Activated CD4-positive, alpha-beta T cell treated with anti-CD3 and anti-CD28 coated beads, Interleukin-2, amount 10 ng/mL, durations not matched to agents 24 days and 14 days (primary cell): ENCODE measurements around the gene CFAP410. TPM values are rescaled to one million over a fixed set of nuclear protein-coding genes. Genes with fewer than 3 reads are reported as not detected.
A peak's percentile ranks its signal among the peaks of the same experiment; 100 is the strongest.

Experiments
- DNase-seq: peaks from one replicate; pipeline ENCODE4 v3.0.0; 2022
- H3K27ac Mint-ChIP-seq: one replicate; pipeline ENCODE4 v1.8.0; 2022; ENCODE audit warnings: mild to moderate bottlenecking, mixed read lengths
- H3K27me3 Mint-ChIP-seq: one replicate; pipeline ENCODE4 v1.8.0; 2022; ENCODE audit warnings: mixed read lengths
- H3K36me3 Mint-ChIP-seq: one replicate; pipeline ENCODE4 v1.8.0; 2022; ENCODE audit warnings: low read depth, mild to moderate bottlenecking, mixed read lengths
- H3K4me1 Mint-ChIP-seq: one replicate; pipeline ENCODE4 v1.8.0; 2021; ENCODE audit warnings: mixed read lengths
- H3K4me3 Mint-ChIP-seq: one replicate; pipeline ENCODE4 v1.8.0; 2022; ENCODE audit warnings: mild to moderate bottlenecking, moderate library complexity, mixed read lengths
- H3K9me3 Mint-ChIP-seq: one replicate; pipeline ENCODE4 v1.8.0; 2021; ENCODE audit warnings: mixed read lengths
- intact Hi-C: fragments of 100-400 bp; cut with micrococcal nuclease; formaldehyde crosslinking; loops from one replicate; pipeline ENCODE4 v1.15.1; 2023
- total RNA-seq: library from RNA; stranded (reverse); gene quantifications from 2 replicates; pipeline ENCODE4 v1.2.3, GENCODE V29; 2022

CFAP410 gene
- total RNA-seq, 1 donor from 2014 or later: 18.5 TPM

GRCh38 chr21:44375761-44376241, 36.6 kb upstream of the CFAP410 start:
- H3K4me3 Mint-ChIP-seq: no peak overlapping the region
- DNase-seq: no peak
- H3K9me3 Mint-ChIP-seq: peaks cover 8% of the 10 kb centered on the region
- intact Hi-C loops: no loop called here
- no peak overlapping the region for H3K27ac Mint-ChIP-seq
- peaks cover 25% of the 10 kb centered on the region for H3K4me1 Mint-ChIP-seq
- no peaks in the 10 kb centered on the region for H3K27me3 Mint-ChIP-seq
- H3K36me3 Mint-ChIP-seq: peaks cover 52% of the 10 kb centered on the region

GRCh38 chr21:44375281-44375651, 36.1 kb upstream of the CFAP410 start:
- intact Hi-C loops: no loop called here
- Mint-ChIP-seq H3K36me3 (peaks cover 50% of the 10 kb centered on the region), H3K27me3 (no peaks in the 10 kb centered on the region), H3K4me1 (peaks cover 25% of the 10 kb centered on the region), H3K27ac (peak overlapping the region; percentile 6), H3K9me3 (peaks cover 7% of the 10 kb centered on the region), H3K4me3 (peak overlapping the region; percentile 49)
- peak; percentile 79 for DNase-seq

- Mint-ChIP-seq H3K4me3 (peak overlapping the region; percentile 49), H3K27ac (peak overlapping the region; percentile 6), H3K36me3 (peaks cover 48% of the 10 kb centered on the region), H3K27me3 (no peaks in the 10 kb centered on the region), H3K4me1 (peaks cover 25% of the 10 kb centered on the region), H3K9me3 (peaks cover 7% of the 10 kb centered on the region)
- no peak for DNase-seq
- intact Hi-C loops: no loop called here
Measured at GRCh38 chr21:44374601-44375280, 35.6 kb upstream of the CFAP410 start.

GRCh38 chr21:44372616-44373015, 33.4 kb upstream of the CFAP410 start:
- H3K4me3 Mint-ChIP-seq: no peak overlapping the region
- no peak overlapping the region for H3K27ac Mint-ChIP-seq
- H3K27me3 Mint-ChIP-seq: no peaks in the 10 kb centered on the region
- H3K4me1 Mint-ChIP-seq: peaks cover 27% of the 10 kb centered on the region
- H3K9me3 Mint-ChIP-seq: peaks cover 7% of the 10 kb centered on the region
- intact Hi-C loops: no loop called here
- peaks cover 47% of the 10 kb centered on the region for H3K36me3 Mint-ChIP-seq
- no peak for DNase-seq

- no peak overlapping the region for H3K27ac Mint-ChIP-seq
- peaks cover 7% of the 10 kb centered on the region for H3K9me3 Mint-ChIP-seq
- intact Hi-C loops: no loop called here
- H3K4me3 Mint-ChIP-seq: no peak overlapping the region
- peaks cover 41% of the 10 kb centered on the region for H3K36me3 Mint-ChIP-seq
- DNase-seq: no peak
- peaks cover 27% of the 10 kb centered on the region for H3K4me1 Mint-ChIP-seq
- H3K27me3 Mint-ChIP-seq: no peaks in the 10 kb centered on the region
Measured at GRCh38 chr21:44371596-44371995, 32.4 kb upstream of the CFAP410 start.

GRCh38 chr21:44370786-44371410, 31.7 kb upstream of the CFAP410 start:
- no peak for DNase-seq
- peaks cover 39% of the 10 kb centered on the region for H3K36me3 Mint-ChIP-seq
- intact Hi-C loops: no loop called here
- H3K27ac Mint-ChIP-seq: no peak overlapping the region
- peaks cover 27% of the 10 kb centered on the region for H3K4me1 Mint-ChIP-seq
- no peaks in the 10 kb centered on the region for H3K27me3 Mint-ChIP-seq
- no peak overlapping the region for H3K4me3 Mint-ChIP-seq
- peaks cover 7% of the 10 kb centered on the region for H3K9me3 Mint-ChIP-seq

- no peaks in the 10 kb centered on the region for H3K27me3 Mint-ChIP-seq
- intact Hi-C loops: no loop called here
- DNase-seq: no peak
- peaks cover 32% of the 10 kb centered on the region for H3K36me3 Mint-ChIP-seq
- H3K9me3 Mint-ChIP-seq: peaks cover 6% of the 10 kb centered on the region
- H3K27ac Mint-ChIP-seq: no peak overlapping the region
- H3K4me1 Mint-ChIP-seq: peaks cover 20% of the 10 kb centered on the region
- no peak overlapping the region for H3K4me3 Mint-ChIP-seq
Measured at GRCh38 chr21:44370027-44370735, 31.0 kb upstream of the CFAP410 start.

GRCh38 chr21:44368711-44369446, 29.7 kb upstream of the CFAP410 start:
- H3K36me3 Mint-ChIP-seq: peaks cover 29% of the 10 kb centered on the region
- intact Hi-C loops: no loop called here
- no peaks in the 10 kb centered on the region for H3K27me3 Mint-ChIP-seq
- H3K4me3 Mint-ChIP-seq: no peak overlapping the region
- H3K27ac Mint-ChIP-seq: no peak overlapping the region
- H3K4me1 Mint-ChIP-seq: peaks cover 11% of the 10 kb centered on the region
- peaks cover 3% of the 10 kb centered on the region for H3K9me3 Mint-ChIP-seq
- no peak for DNase-seq

- Mint-ChIP-seq H3K27ac (no peak overlapping the region), H3K4me1 (peaks cover 3% of the 10 kb centered on the region), H3K36me3 (peaks cover 24% of the 10 kb centered on the region), H3K9me3 (peaks cover 12% of the 10 kb centered on the region), H3K27me3 (no peaks in the 10 kb centered on the region), H3K4me3 (no peak overlapping the region)
- intact Hi-C loops: no loop called here
- DNase-seq: no peak
Measured at GRCh38 chr21:44366586-44367211, 27.5 kb upstream of the CFAP410 start.

GRCh38 chr21:44365967-44366585, 26.9 kb upstream of the CFAP410 start:
- peaks cover 22% of the 10 kb centered on the region for H3K36me3 Mint-ChIP-seq
- no peak overlapping the region for H3K4me3 Mint-ChIP-seq
- no peak for DNase-seq
- intact Hi-C loops: no loop called here
- no peak overlapping the region for H3K27ac Mint-ChIP-seq
- peaks cover 2% of the 10 kb centered on the region for H3K4me1 Mint-ChIP-seq
- H3K27me3 Mint-ChIP-seq: no peaks in the 10 kb centered on the region
- H3K9me3 Mint-ChIP-seq: peaks cover 9% of the 10 kb centered on the region

- intact Hi-C loops: no loop called here
- H3K27me3 Mint-ChIP-seq: no peaks in the 10 kb centered on the region
- peaks cover 2% of the 10 kb centered on the region for H3K4me1 Mint-ChIP-seq
- no peak overlapping the region for H3K4me3 Mint-ChIP-seq
- peaks cover 13% of the 10 kb centered on the region for H3K9me3 Mint-ChIP-seq
- no peak for DNase-seq
- peaks cover 21% of the 10 kb centered on the region for H3K36me3 Mint-ChIP-seq
- no peak overlapping the region for H3K27ac Mint-ChIP-seq
Measured at GRCh38 chr21:44365251-44365966, 26.2 kb upstream of the CFAP410 start.

- peaks cover 2% of the 10 kb centered on the region for H3K4me1 Mint-ChIP-seq
Measured at GRCh38 chr21:44364151-44365053, 25.2 kb upstream of the CFAP410 start.

More at GRCh38 chr21:44364151-44365053, 25.2 kb upstream of the CFAP410 start:
- Mint-ChIP-seq H3K4me3 (no peak overlapping the region), H3K27ac (no peak overlapping the region), H3K9me3 (peaks cover 13% of the 10 kb centered on the region), H3K36me3 (peaks cover 22% of the 10 kb centered on the region), H3K27me3 (no peaks in the 10 kb centered on the region)
- DNase-seq: no peak
- intact Hi-C loops: no loop called here
